ENCODE data around the gene LELP1.

DNA sequence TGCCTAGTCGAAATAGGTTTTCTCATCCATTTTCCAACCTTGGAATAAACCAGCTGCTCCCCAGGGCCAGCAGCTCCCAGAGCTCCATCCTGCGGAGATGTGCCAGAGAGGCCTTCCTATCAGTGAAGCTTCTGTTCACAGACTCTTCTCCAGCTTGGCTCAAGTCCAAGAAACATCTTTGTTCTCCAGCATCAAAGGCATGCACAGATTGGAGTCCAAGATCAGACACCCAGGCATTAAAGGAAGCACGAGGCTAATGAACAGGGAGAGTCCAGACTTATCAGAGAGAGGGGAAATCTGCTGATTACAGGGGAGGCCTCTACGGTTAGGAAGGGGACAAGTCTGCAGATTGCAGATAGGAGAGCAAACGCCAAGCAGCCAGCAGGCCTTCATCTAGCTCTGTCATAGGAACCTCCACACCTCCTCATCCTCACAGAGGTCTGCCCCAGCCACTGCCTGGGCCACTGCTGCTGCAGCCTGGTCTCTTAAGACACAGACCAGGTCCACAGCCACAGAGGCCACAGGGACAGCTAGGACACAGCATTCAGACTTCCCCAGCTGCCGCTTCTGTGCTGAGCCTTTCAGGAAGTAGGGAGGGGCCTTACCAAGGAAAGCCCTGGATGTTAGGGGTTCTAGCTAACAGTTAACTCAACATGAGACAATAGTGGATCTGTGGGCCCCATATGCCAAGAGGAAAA, 17.5 kb downstream of the LELP1 start:
- TF ChIP-seq, protein P1, sequence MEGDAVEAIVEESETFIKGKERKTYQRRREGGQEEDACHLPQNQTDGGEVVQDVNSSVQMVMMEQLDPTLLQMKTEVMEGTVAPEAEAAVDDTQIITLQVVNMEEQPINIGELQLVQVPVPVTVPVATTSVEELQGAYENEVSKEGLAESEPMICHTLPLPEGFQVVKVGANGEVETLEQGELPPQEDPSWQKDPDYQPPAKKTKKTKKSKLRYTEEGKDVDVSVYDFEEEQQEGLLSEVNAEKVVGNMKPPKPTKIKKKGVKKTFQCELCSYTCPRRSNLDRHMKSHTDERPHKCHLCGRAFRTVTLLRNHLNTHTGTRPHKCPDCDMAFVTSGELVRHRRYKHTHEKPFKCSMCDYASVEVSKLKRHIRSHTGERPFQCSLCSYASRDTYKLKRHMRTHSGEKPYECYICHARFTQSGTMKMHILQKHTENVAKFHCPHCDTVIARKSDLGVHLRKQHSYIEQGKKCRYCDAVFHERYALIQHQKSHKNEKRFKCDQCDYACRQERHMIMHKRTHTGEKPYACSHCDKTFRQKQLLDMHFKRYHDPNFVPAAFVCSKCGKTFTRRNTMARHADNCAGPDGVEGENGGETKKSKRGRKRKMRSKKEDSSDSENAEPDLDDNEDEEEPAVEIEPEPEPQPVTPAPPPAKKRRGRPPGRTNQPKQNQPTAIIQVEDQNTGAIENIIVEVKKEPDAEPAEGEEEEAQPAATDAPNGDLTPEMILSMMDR (conservative IDR thresholded peaks at IDR 0.05; ENCODE audit: low read length), result no peak
- no peak for TF ChIP-seq EZH2phosphoT487 (IDR thresholded peaks at IDR 0.05; ENCODE audit: borderline replicate concordance)

All from Loucy (cell line).